ENCODE results near the gene EFCAB13. TPM values are rescaled to one million over a fixed set of nuclear protein-coding genes. Genes with fewer than 3 reads are reported as not detected.
"Not testable (repeated sequence)": the region's sequence is repeated elsewhere in the genome, so short reads cannot be mapped to it uniquely, and the experiment has no call there.

The EFCAB13 gene
- polyA plus RNA-seq, 1 donor = 6.5 TPM

GRCh38 chr17:47423406-47424295, 99.9 kb downstream of the EFCAB13 start:
- DNase-seq (ENCODE audit: low read depth) = no peak

GRCh38 chr17:47425233-47425632, 101.5 kb downstream of the EFCAB13 start:
- not testable (repeated sequence) for DNase-seq (ENCODE audit: low read depth)

GRCh38 chr17:47425887-47426635, 102.3 kb downstream of the EFCAB13 start:
- DNase-seq (ENCODE audit: low read depth) = not testable (repeated sequence)

DNA sequence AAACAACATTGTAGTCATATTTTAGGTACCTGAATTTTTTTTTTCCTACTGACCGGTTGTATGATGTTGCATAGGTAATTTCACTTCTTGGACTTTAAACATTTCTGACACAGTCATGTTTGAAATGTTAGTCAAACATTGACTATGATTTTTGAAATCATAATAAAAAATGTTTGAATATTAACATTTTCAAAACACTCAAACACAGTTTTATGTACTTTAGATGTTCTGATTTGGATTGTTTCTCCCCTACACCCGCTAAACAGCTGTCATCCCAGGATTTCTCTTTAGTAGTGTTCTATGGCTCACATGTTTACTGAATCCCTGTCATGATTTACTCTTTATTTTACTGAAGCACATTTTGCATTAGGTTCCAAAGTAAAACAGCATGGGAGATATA, 104.2 kb downstream of the EFCAB13 start:
- DNase-seq (ENCODE audit: low read depth) = no peak

DNA sequence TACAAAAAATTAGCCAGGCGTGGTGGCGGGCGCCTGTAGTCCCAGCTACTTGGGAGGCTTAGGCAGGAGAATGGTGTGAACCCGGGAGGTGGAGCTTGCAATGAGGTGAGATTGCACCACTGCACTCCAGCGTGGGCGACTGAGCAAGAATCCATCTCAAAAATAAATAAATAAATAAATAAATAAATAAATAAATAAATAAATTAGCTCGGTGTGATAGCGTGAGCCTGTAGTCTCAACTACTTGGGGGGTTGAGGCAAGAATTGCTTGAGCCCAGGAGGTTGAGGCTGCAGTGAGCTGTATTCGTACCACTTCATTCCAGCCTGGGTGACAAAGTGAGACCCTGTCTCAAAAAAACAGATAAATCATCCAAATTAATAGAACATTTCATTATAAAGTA, 108.5 kb downstream of the EFCAB13 start:
- DNase-seq (ENCODE audit: low read depth) = not testable (repeated sequence)

GRCh38 chr17:47465165-47465564, 141.4 kb downstream of the EFCAB13 start:
- no peak for DNase-seq (ENCODE audit: low read depth)

GRCh38 chr17:47466976-47467375, 143.2 kb downstream of the EFCAB13 start:
- not testable (repeated sequence) for DNase-seq (ENCODE audit: low read depth)

GRCh38 chr17:47470836-47471235, 147.1 kb downstream of the EFCAB13 start:
- DNase-seq (ENCODE audit: low read depth) = no peak

GRCh38 chr17:47472073-47472472, 148.3 kb downstream of the EFCAB13 start:
- DNase-seq (ENCODE audit: low read depth) = not testable (repeated sequence)

Other genes starting within 250 kb of the EFCAB13 start
- gene CDC27, start 134.7 kb upstream of the EFCAB13 start, polyA plus RNA-seq (ENCODE audit: insufficient read length) = 49.6 TPM
- gene MYL4, start 114.6 kb upstream of the EFCAB13 start, polyA plus RNA-seq (ENCODE audit: insufficient read length) = 1,803 TPM
- gene ITGB3, start 70.1 kb upstream of the EFCAB13 start, polyA plus RNA-seq (ENCODE audit: insufficient read length) = 12.3 TPM
- 140 TPM for gene NPEPPS, start 207.2 kb downstream of the EFCAB13 start, polyA plus RNA-seq (ENCODE audit: insufficient read length)